HEK293 (cell line): ENCODE results near the gene GPI.
A peak's percentile ranks its signal among the peaks of the same experiment; 100 is the strongest.

ENCODE experiments used
- CTCF ChIA-PET: fragments of 350-600 bp; formaldehyde crosslinking; extraction: SDS; loops from one replicate; lab custom pipeline; 2021; ENCODE audit warnings: antibody characterized with exemption; lab: Yijun Ruan, JAX
- POLR2A ChIA-PET: fragments of 300-600 bp; formaldehyde crosslinking; extraction: SDS; loops from one replicate; lab custom pipeline; 2020; ENCODE audit warnings: antibody characterized with exemption, inconsistent platforms; lab: Yijun Ruan, JAX
- H3K27ac ChIP-seq: fragments of 200-500 bp; sonication (Bioruptor generic); 2 replicates; pipeline ENCODE4 v1.5.1; 2014; ENCODE audit warnings: low read depth, low read length, control low read depth, inconsistent platforms; ENCODE audit errors: extremely low read depth
- H3K36me3 ChIP-seq, 2 experiments: fragments of 200-500 bp in 1 of 2; sonication (Bioruptor generic) in 1 of 2; 1 replicate in 1 of 2; 2 replicates in 1 of 2; pipeline ENCODE4 v1.5.1; 2014 to 2017; ENCODE audit warnings: inconsistent platforms in 2 of 2, low read length in 2 of 2; ENCODE audit not compliant: control insufficient read depth in 2 of 2, insufficient read depth in 1 of 2
- H3K4me1 ChIP-seq: fragments of 200-500 bp; sonication (Bioruptor generic); 2 replicates; pipeline ENCODE4 v1.5.1; 2014; ENCODE audit warnings: mild to moderate bottlenecking, low read length, inconsistent platforms; ENCODE audit not compliant: control insufficient read depth, insufficient read depth
- H3K4me3 ChIP-seq: 2 replicates; pipeline ENCODE4 v1.5.1; 2011; ENCODE audit warnings: low read depth, mild to moderate bottlenecking, control low read depth, low read length, moderate library complexity
- H3K9me3 ChIP-seq: fragments of 200-500 bp; sonication (Bioruptor generic); 2 replicates; pipeline ENCODE4 v1.5.1; 2014; ENCODE audit warnings: low read depth, low read length, inconsistent platforms; ENCODE audit not compliant: control insufficient read depth, insufficient read depth
- BCL11B ChIP-seq: fragments of 450-650 bp; formaldehyde crosslinking; IDR thresholded peaks from 2 replicates; pipeline ENCODE4 v1.5.1; 2016; ENCODE audit warnings: low read depth, missing biosample characterization, missing genetic modification characterization
- GLIS1 ChIP-seq: fragments of 450-650 bp; formaldehyde crosslinking; IDR thresholded peaks from 2 replicates; pipeline ENCODE4 v1.5.1; 2016; ENCODE audit warnings: missing biosample characterization, missing genetic modification characterization
- KLF1 ChIP-seq: fragments of 450-650 bp; formaldehyde crosslinking; IDR thresholded peaks from 2 replicates; pipeline ENCODE4 v1.5.1; 2016; ENCODE audit warnings: missing biosample characterization, missing genetic modification characterization
- KLF7 ChIP-seq: fragments of 450-650 bp; formaldehyde crosslinking; IDR thresholded peaks from 2 replicates; pipeline ENCODE4 v1.5.1; 2016; ENCODE audit warnings: missing biosample characterization, missing genetic modification characterization, borderline replicate concordance
- OVOL3 ChIP-seq: fragments of 450-650 bp; formaldehyde crosslinking; IDR thresholded peaks from 2 replicates; pipeline ENCODE4 v1.5.1; 2016; ENCODE audit warnings: missing biosample characterization, missing genetic modification characterization
- SCRT1 ChIP-seq: fragments of 450-650 bp; formaldehyde crosslinking; IDR thresholded peaks from 2 replicates; pipeline ENCODE4 v1.5.1; 2016; ENCODE audit warnings: missing biosample characterization, missing genetic modification characterization, borderline replicate concordance
- SCRT2 ChIP-seq: fragments of 450-650 bp; formaldehyde crosslinking; IDR thresholded peaks from 2 replicates; pipeline ENCODE4 v1.5.1; 2016; ENCODE audit warnings: missing biosample characterization, missing genetic modification characterization
- ZBTB7A ChIP-seq: fragments of 450-650 bp; formaldehyde crosslinking; IDR thresholded peaks from 2 replicates; pipeline ENCODE4 v1.5.1; 2016; ENCODE audit warnings: low read depth, missing biosample characterization, missing genetic modification characterization
- ZIC2 ChIP-seq: fragments of 450-650 bp; formaldehyde crosslinking; IDR thresholded peaks from 2 replicates; pipeline ENCODE4 v1.5.1; 2016; ENCODE audit warnings: missing biosample characterization, missing genetic modification characterization
- ZNF132 ChIP-seq: fragments of 450-650 bp; formaldehyde crosslinking; IDR thresholded peaks from 2 replicates; pipeline ENCODE4 v1.5.1; 2017; ENCODE audit warnings: missing biosample characterization, missing genetic modification characterization, borderline replicate concordance
- ZNF133 ChIP-seq: fragments of 450-650 bp; formaldehyde crosslinking; IDR thresholded peaks from 2 replicates; pipeline ENCODE4 v1.5.1; 2016; ENCODE audit warnings: missing biosample characterization, missing genetic modification characterization
- ZNF146 ChIP-seq: fragments of 450-650 bp; formaldehyde crosslinking; IDR thresholded peaks from 2 replicates; pipeline ENCODE4 v1.5.1; 2016; ENCODE audit warnings: missing biosample characterization, missing genetic modification characterization
- ZNF174 ChIP-seq: fragments of 450-650 bp; formaldehyde crosslinking; IDR thresholded peaks from 2 replicates; pipeline ENCODE4 v1.5.0; 2017; ENCODE audit warnings: missing biosample characterization, mild to moderate bottlenecking, missing genetic modification characterization
- ZNF211 ChIP-seq: fragments of 450-650 bp; formaldehyde crosslinking; IDR thresholded peaks from 2 replicates; pipeline ENCODE4 v1.5.1; 2016; ENCODE audit warnings: low read depth, missing biosample characterization, missing genetic modification characterization
- ZNF341 ChIP-seq: fragments of 450-650 bp; formaldehyde crosslinking; IDR thresholded peaks from 2 replicates; pipeline ENCODE4; 2016; ENCODE audit warnings: low read depth, missing biosample characterization, missing genetic modification characterization
- ZNF416 ChIP-seq: fragments of 450-650 bp; formaldehyde crosslinking; IDR thresholded peaks from 2 replicates; pipeline ENCODE4 v1.5.1; 2016; ENCODE audit warnings: missing biosample characterization, missing genetic modification characterization
- ZNF555 ChIP-seq: fragments of 450-650 bp; formaldehyde crosslinking; conservative IDR thresholded peaks from 2 replicates; pipeline ENCODE4 v1.5.1; 2017; ENCODE audit warnings: missing biosample characterization, mild to moderate bottlenecking, missing genetic modification characterization, inconsistent platforms
- ZNF561 ChIP-seq: fragments of 450-650 bp; IDR thresholded peaks from 2 replicates; pipeline ENCODE4 v1.5.1; 2018; ENCODE audit warnings: missing biosample characterization, missing genetic modification characterization, borderline replicate concordance
- ZNF600 ChIP-seq: fragments of 450-650 bp; formaldehyde crosslinking; IDR thresholded peaks from 2 replicates; pipeline ENCODE4 v1.5.1; 2016; ENCODE audit warnings: missing biosample characterization, missing genetic modification characterization
- ZNF610 ChIP-seq: fragments of 450-650 bp; formaldehyde crosslinking; IDR thresholded peaks from 2 replicates; pipeline ENCODE4 v1.5.1; 2016; ENCODE audit warnings: missing biosample characterization, missing genetic modification characterization, borderline replicate concordance
- ZNF626 ChIP-seq: fragments of 450-650 bp; sonication (Bioruptor Pico); formaldehyde crosslinking; IDR thresholded peaks from 2 replicates; pipeline ENCODE4 v1.5.1; 2018; ENCODE audit warnings: missing biosample characterization, missing genetic modification characterization, inconsistent platforms
- ZNF747 ChIP-seq: fragments of 450-650 bp; formaldehyde crosslinking; IDR thresholded peaks from 2 replicates; pipeline ENCODE4 v1.5.1; 2016; ENCODE audit warnings: missing biosample characterization, missing genetic modification characterization
- ZNF785 ChIP-seq: fragments of 450-650 bp; formaldehyde crosslinking; IDR thresholded peaks from 2 replicates; pipeline ENCODE4 v1.5.1; 2016; ENCODE audit warnings: missing biosample characterization, missing genetic modification characterization
- ZNF837 ChIP-seq: fragments of 450-650 bp; formaldehyde crosslinking; IDR thresholded peaks from 2 replicates; pipeline ENCODE4 v1.5.1; 2016; ENCODE audit warnings: missing biosample characterization, missing genetic modification characterization
- ZSCAN23 ChIP-seq: fragments of 450-650 bp; formaldehyde crosslinking; IDR thresholded peaks from 2 replicates; pipeline ENCODE4 v1.5.1; 2016; ENCODE audit warnings: missing biosample characterization, missing genetic modification characterization
- ZXDB ChIP-seq: fragments of 450-650 bp; formaldehyde crosslinking; IDR thresholded peaks from 2 replicates; pipeline ENCODE4 v1.5.1; 2016; ENCODE audit warnings: missing biosample characterization, missing genetic modification characterization
- TF ChIP-seq, protein P1 (sequence below): fragments of 450-650 bp; formaldehyde crosslinking; IDR thresholded peaks from 2 replicates; pipeline ENCODE4 v1.5.1; 2016; ENCODE audit warnings: missing biosample characterization, missing genetic modification characterization
- TF ChIP-seq, protein P2 (sequence below): fragments of 450-650 bp; formaldehyde crosslinking; IDR thresholded peaks from 2 replicates; pipeline ENCODE4 v1.5.1; 2017; ENCODE audit warnings: missing biosample characterization, missing genetic modification characterization
- TF ChIP-seq, protein P3 (sequence below): fragments of 450-650 bp; formaldehyde crosslinking; optimal IDR thresholded peaks from 2 replicates; pipeline ENCODE3; 2016; ENCODE audit warnings: missing biosample characterization, mild to moderate bottlenecking, missing genetic modification characterization
- TF ChIP-seq, protein P4 (sequence below): IDR thresholded peaks from 2 replicates; pipeline ENCODE4 v1.6.1; 2011; ENCODE audit warnings: mild to moderate bottlenecking, low read depth, low read length, borderline replicate concordance
- TF ChIP-seq, protein P5 (sequence below): fragments of 450-650 bp; formaldehyde crosslinking; IDR thresholded peaks from 2 replicates; pipeline ENCODE4 v1.5.1; 2017; ENCODE audit warnings: missing biosample characterization, missing genetic modification characterization

Gene GPI

DNA sequence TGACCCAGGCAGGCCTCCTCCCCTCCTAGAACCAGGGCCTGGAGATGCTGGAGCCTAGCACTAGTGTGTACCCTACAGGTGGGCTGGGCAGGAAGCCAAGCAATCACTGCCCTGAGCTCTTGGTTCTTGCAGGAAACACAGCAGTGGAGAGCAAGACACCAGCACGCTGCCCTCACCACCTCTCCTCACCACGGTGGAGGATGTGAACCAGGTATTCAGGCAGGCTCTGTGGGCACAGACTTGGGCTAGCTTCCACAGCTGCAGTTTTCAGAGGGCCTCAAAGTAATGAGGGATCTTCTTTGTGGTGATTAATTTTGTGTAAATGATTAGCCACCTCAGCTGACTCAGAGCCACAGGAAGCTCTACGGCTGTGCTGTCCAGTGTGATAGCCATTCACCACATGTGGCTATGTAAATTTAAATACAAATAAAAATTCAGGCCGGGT lies 13.6 kb upstream of the GPI start:
- peaks cover 64 to 80% of the 10 kb centered on the region in 2 experiments for H3K36me3 ChIP-seq
- no peaks in the 10 kb centered on the region for H3K9me3 ChIP-seq
- TF ChIP-seq ZNF341 (tag by site-specific recombination) (0 out of 2 replicates have a peak, but pooled peaks have one; percentile 10), ZNF600 (no peak), ZNF747 (tag by site-specific recombination) (no peak), ZNF174 (tag by site-specific recombination) (no peak), GLIS1 (tag by site-specific recombination) (no peak), SCRT1 (tag by site-specific recombination) (peak; percentile 83; the same call in 1 of the 2 replicates), ZNF416 (tag by site-specific recombination) (no peak), ZNF626 (tag by site-specific recombination) (no peak), ZNF837 (no peak), ZIC2 (peak; percentile 58; the same call in 1 of the 2 replicates), ZNF610 (no peak), SCRT2 (peak; percentile 94), ZXDB (tag by site-specific recombination) (no peak), ZNF555 (no peak), ZNF133 (tag by site-specific recombination) (no peak), ZNF561 (tag by site-specific recombination) (no peak)
- TF ChIP-seq, protein P1, sequence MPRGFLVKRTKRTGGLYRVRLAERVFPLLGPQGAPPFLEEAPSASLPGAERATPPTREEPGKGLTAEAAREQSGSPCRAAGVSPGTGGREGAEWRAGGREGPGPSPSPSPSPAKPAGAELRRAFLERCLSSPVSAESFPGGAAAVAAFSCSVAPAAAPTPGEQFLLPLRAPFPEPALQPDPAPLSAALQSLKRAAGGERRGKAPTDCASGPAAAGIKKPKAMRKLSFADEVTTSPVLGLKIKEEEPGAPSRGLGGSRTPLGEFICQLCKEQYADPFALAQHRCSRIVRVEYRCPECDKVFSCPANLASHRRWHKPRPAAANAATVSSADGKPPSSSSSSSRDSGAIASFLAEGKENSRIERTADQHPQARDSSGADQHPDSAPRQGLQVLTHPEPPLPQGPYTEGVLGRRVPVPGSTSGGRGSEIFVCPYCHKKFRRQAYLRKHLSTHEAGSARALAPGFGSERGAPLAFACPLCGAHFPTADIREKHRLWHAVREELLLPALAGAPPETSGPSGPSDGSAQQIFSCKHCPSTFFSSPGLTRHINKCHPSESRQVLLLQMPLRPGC: no peak
- TF ChIP-seq, protein P2, sequence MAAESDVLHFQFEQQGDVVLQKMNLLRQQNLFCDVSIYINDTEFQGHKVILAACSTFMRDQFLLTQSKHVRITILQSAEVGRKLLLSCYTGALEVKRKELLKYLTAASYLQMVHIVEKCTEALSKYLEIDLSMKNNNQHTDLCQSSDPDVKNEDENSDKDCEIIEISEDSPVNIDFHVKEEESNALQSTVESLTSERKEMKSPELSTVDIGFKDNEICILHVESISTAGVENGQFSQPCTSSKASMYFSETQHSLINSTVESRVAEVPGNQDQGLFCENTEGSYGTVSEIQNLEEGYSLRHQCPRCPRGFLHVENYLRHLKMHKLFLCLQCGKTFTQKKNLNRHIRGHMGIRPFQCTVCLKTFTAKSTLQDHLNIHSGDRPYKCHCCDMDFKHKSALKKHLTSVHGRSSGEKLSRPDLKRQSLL (tag by site-specific recombination): peak; percentile 65; the same call in 1 of the 2 replicates
- TF ChIP-seq, all 188 proteins: peak for 5
- Histone ChIP-seq H3K4me3 (no peak overlapping the region), H3K27ac (0 out of 2 replicates have a peak overlapping the region, but pooled peaks have one; percentile 49), H3K4me1 (no peaks in the 10 kb centered on the region)
- POLR2A ChIA-PET: no interaction called here
- CTCF ChIA-PET: interaction anchor here (0.7 to 6.4 kb wide), 5 partner anchors 9 to 691 kb away, joined by 3 to 90 read pairs (median 5); no protein-coding TSS in a partner anchor

DNA sequence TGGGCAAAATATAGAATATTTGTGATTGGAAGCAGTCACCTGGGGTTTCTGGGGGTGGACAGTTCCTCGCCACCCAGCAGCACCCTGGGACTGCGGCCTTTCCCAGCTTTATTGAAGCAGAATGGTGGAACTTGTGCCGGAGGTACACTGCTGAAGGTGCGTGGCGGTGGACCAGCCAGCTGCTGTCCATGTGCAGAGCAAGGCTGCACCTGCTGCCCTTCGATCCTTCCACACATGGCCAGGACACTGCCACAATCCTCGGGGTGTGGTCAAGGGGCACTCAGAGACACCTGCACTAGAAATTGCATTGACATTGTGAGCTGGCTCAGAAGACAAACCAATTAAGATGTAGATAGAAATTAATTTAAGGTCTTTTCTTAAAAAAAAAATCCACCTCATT lies 11.4 kb upstream of the GPI start:
- no peak overlapping the region for H3K4me3 ChIP-seq
- peaks cover 3% of the 10 kb centered on the region for H3K4me1 ChIP-seq
- ChIA-PET CTCF (interaction anchor here (0.6 to 1.2 kb wide), 5 partner anchors 7 to 576 kb away, joined by 3 read pairs; no protein-coding TSS in a partner anchor), POLR2A (interaction anchor here (1.5 kb wide), 1 partner anchor 12 kb away, joined by 5 read pairs; the partner anchor contains the start of gene GPI)
- H3K9me3 ChIP-seq: no peaks in the 10 kb centered on the region
- H3K27ac ChIP-seq: peak overlapping the region; percentile 30; the same call in 1 of the 2 replicates
- peaks cover 53 to 67% of the 10 kb centered on the region in 2 experiments for H3K36me3 ChIP-seq
- no peak for TF ChIP-seq BCL11B
- no peak for TF ChIP-seq KLF7 (tag by site-specific recombination)
- TF ChIP-seq, protein P3, sequence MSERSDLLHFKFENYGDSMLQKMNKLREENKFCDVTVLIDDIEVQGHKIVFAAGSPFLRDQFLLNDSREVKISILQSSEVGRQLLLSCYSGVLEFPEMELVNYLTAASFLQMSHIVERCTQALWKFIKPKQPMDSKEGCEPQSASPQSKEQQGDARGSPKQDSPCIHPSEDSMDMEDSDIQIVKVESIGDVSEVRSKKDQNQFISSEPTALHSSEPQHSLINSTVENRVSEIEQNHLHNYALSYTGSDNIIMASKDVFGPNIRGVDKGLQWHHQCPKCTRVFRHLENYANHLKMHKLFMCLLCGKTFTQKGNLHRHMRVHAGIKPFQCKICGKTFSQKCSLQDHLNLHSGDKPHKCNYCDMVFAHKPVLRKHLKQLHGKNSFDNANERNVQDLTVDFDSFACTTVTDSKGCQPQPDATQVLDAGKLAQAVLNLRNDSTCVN (tag by site-specific recombination): no peak
- TF ChIP-seq KLF1: no peak
- TF ChIP-seq ZNF132 (tag by site-specific recombination): no peak
- no peak for TF ChIP-seq ZNF837
- no peak for TF ChIP-seq OVOL3 (tag by site-specific recombination)
- TF ChIP-seq ZNF146 (tag by site-specific recombination): no peak
- no peak for TF ChIP-seq ZBTB7A (tag by site-specific recombination)
- no peak for TF ChIP-seq ZSCAN23
- TF ChIP-seq, protein P4, sequence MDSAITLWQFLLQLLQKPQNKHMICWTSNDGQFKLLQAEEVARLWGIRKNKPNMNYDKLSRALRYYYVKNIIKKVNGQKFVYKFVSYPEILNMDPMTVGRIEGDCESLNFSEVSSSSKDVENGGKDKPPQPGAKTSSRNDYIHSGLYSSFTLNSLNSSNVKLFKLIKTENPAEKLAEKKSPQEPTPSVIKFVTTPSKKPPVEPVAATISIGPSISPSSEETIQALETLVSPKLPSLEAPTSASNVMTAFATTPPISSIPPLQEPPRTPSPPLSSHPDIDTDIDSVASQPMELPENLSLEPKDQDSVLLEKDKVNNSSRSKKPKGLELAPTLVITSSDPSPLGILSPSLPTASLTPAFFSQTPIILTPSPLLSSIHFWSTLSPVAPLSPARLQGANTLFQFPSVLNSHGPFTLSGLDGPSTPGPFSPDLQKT: no peak
- no peak for TF ChIP-seq ZNF211 (tag by site-specific recombination)
- no peak for TF ChIP-seq ZNF341 (tag by site-specific recombination)
- TF ChIP-seq, protein P5, sequence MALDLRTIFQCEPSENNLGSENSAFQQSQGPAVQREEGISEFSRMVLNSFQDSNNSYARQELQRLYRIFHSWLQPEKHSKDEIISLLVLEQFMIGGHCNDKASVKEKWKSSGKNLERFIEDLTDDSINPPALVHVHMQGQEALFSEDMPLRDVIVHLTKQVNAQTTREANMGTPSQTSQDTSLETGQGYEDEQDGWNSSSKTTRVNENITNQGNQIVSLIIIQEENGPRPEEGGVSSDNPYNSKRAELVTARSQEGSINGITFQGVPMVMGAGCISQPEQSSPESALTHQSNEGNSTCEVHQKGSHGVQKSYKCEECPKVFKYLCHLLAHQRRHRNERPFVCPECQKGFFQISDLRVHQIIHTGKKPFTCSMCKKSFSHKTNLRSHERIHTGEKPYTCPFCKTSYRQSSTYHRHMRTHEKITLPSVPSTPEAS: no peak
- TF ChIP-seq ZNF747 (tag by site-specific recombination): no peak
- TF ChIP-seq ZNF785 (tag by site-specific recombination): no peak
